ENCODE results near the gene CELA3B. TPM values are rescaled to one million over a fixed set of nuclear protein-coding genes. Genes with fewer than 3 reads are reported as not detected.
A peak's percentile ranks its signal among the peaks of the same experiment; 100 is the strongest.
"Not testable (repeated sequence)": the region's sequence is repeated elsewhere in the genome, so short reads cannot be mapped to it uniquely, and the experiment has no call there.

The CELA3B gene
- total RNA-seq, 4 donors from 2014 or later = not detected

DNA sequence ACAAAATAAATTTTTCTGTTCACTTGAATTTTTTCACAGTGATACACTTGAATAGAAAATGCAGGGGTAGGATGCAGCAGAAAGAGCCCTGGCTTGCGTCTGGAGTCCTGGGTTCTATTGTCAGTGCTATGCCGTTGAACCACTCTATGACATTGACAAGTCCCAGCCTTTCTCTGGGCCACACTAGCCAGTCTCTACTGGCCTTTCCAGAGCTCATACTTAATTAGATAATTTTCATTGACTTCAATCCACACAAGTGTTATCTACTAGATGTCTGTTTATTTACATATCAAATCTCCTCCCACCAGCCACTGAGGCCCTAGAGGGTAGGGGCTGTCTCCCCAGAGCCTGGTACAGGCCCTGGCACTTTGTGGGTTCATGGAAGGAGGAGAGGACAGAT is 15.5 kb upstream of the CELA3B start:
- Histone ChIP-seq H3K9me3 (no peaks in the 10 kb centered on the region), H3K4me3 (replicated peaks in 1 of 3) (no peak overlapping the region), H3K27ac (no peak overlapping the region), H3K36me3 (no peaks in the 10 kb centered on the region), H3K27me3 (no peaks in the 10 kb centered on the region), H3K4me1 (peaks cover 17 to 19% of the 10 kb centered on the region in 2 donors)
- no peak for DNase-seq
- 86 to 89% methylated on average over 2 of the region's 2 CpGs for WGBS, 2 donors
- intact Hi-C loops (cut with DNase I) = loop anchor here (5.0 kb wide), 2 partner anchors 89 to 164 kb away; no protein-coding TSS in a partner anchor
- TF ChIP-seq, protein P1, sequence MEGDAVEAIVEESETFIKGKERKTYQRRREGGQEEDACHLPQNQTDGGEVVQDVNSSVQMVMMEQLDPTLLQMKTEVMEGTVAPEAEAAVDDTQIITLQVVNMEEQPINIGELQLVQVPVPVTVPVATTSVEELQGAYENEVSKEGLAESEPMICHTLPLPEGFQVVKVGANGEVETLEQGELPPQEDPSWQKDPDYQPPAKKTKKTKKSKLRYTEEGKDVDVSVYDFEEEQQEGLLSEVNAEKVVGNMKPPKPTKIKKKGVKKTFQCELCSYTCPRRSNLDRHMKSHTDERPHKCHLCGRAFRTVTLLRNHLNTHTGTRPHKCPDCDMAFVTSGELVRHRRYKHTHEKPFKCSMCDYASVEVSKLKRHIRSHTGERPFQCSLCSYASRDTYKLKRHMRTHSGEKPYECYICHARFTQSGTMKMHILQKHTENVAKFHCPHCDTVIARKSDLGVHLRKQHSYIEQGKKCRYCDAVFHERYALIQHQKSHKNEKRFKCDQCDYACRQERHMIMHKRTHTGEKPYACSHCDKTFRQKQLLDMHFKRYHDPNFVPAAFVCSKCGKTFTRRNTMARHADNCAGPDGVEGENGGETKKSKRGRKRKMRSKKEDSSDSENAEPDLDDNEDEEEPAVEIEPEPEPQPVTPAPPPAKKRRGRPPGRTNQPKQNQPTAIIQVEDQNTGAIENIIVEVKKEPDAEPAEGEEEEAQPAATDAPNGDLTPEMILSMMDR (IDR thresholded peaks at IDR 0.05) = no peak
- no peak for TF ChIP-seq POLR2A (IDR thresholded peaks at IDR 0.05)

DNA sequence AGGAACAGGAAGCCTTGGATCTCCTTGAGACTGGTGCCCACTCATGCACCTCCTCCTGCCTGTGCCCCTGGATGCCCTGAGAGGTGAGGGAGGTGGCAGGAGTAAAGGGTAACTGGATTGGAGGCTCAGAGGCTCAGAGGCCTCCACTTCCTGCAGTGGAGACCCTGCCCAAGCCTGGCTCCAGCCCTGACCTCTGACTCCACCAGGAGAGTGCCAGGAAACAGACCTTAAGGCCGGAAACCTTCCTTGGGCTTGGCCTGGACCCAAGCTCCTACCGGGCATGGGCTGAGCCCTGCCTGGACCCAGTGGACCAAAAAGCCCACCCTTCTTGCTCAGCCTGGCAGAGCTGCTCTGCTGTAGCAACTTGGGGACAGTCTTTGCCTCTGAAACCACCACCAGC is 15.0 kb upstream of the CELA3B start:
- DNase-seq = no peak
- no peaks in the 10 kb centered on the region for H3K36me3 ChIP-seq
- no peak overlapping the region for H3K27ac ChIP-seq
- H3K4me1 ChIP-seq = peaks cover 13 to 14% of the 10 kb centered on the region in 2 donors
- 100% methylated on average over 1 of the region's 2 CpGs; no CpG with 5 or more reads in 1 of the 2 donors for WGBS, 2 donors
- no peak overlapping the region for H3K4me3 ChIP-seq (replicated peaks in 1 of 3)
- intact Hi-C loops (cut with DNase I) = loop anchor here (5.0 kb wide), 2 partner anchors 89 to 164 kb away; no protein-coding TSS in a partner anchor
- no peaks in the 10 kb centered on the region for H3K27me3 ChIP-seq
- TF ChIP-seq, protein P1 (IDR thresholded peaks at IDR 0.05) = no peak
- no peak for TF ChIP-seq POLR2A (IDR thresholded peaks at IDR 0.05)
- H3K9me3 ChIP-seq = no peaks in the 10 kb centered on the region

DNA sequence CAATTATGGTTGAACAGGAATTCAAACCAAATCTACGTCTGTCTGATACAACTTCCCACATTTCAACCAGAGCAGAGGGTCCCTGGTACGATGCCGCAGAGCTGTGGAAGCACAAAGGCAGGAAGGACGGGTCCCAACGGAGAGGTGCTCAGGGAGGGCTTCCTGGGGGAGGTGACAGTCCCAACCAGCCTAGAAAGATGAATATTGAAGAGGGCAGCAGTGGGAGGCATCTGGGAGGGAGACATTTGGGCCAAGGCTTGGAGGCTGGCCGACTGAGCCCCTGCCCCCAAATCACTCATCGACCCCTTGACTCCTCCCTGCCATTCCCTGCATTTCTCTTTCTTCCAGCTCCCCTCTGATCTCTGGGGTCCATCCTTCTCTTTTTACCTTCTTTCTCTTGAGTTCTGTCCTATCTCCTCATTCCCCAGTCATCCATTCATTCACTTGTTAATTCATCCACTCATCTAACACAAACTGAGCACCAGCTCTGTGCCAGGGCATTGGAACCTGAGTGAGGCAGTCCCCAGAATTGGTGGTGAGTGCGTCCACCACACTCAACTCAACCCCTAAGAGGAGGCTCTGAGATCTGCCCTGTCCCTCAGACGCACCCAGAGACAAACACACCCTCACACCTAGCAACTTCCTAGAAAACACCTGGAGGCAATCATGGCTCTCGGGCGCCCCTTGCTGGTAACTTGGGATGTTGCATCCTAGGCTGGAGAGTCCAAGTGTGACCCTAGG is 13.2 kb upstream of the CELA3B start:
- peaks cover 0 to 3% of the 10 kb centered on the region in 2 donors for H3K4me1 ChIP-seq
- no peak overlapping the region for H3K27ac ChIP-seq
- DNase-seq = peak; percentile 75 to 79
- no peaks in the 10 kb centered on the region for H3K9me3 ChIP-seq
- TF ChIP-seq POLR2A (IDR thresholded peaks at IDR 0.05) = no peak
- TF ChIP-seq, protein P1 (IDR thresholded peaks at IDR 0.05) = peak; percentile 76 to 92 (median 89)
- intact Hi-C loops (cut with DNase I) = loop anchor here (5.0 kb wide), 2 partner anchors 91 to 166 kb away; no protein-coding TSS in a partner anchor
- WGBS, 2 donors = 45% methylated on average over 11 of the region's 11 CpGs
- no peaks in the 10 kb centered on the region for H3K36me3 ChIP-seq
- no peaks in the 10 kb centered on the region for H3K27me3 ChIP-seq
- no peak overlapping the region for H3K4me3 ChIP-seq (replicated peaks in 1 of 3)

DNA sequence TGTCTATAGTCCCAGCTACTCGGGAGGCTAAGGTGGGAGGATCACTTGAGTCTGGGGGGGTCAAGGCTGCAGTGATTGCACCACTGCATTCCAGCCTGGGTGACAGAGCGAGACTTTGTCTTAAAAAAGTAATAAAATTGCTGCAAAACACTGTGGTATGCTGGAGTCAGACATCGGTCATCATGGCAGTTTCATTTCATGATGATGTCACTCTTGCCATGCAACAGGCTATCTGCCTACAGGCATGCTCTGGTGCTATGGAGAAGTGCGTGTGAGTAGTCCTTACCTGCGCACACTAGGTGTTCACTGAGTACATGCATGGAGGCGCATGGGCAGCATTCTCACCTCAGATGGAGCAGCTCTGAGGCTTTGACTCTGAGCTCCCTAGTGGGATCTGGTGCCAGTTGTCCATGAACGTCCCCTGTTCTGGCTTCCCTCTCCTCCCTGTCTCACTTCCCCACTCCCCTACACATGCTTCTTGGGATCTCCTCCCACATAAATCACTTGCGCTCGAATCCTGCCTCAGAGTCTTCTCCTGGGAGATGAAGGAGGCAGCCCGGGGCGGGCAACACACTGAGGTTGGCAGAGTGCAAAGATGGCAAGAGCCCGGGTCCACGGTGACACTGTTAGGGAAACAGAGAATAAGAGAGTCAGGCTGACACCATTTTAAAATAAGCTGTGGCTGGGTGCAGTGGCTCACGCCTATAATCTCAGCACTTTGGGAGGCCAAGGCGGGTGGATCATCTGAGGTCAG is 10.4 kb upstream of the CELA3B start:
- Histone ChIP-seq H3K4me3 (replicated peaks in 1 of 3) (no peak overlapping the region), H3K9me3 (no peaks in the 10 kb centered on the region), H3K27me3 (no peaks in the 10 kb centered on the region), H3K36me3 (no peaks in the 10 kb centered on the region), H3K4me1 (peaks cover 0 to 3% of the 10 kb centered on the region in 2 donors), H3K27ac (no peak overlapping the region)
- TF ChIP-seq, protein P1 (IDR thresholded peaks at IDR 0.05) = no peak
- TF ChIP-seq POLR2A (IDR thresholded peaks at IDR 0.05) = no peak
- intact Hi-C loops (cut with DNase I) = no loop called here
- no peak for DNase-seq
- 82 to 89% methylated on average over 15 of the region's 15 CpGs for WGBS, 2 donors

DNA sequence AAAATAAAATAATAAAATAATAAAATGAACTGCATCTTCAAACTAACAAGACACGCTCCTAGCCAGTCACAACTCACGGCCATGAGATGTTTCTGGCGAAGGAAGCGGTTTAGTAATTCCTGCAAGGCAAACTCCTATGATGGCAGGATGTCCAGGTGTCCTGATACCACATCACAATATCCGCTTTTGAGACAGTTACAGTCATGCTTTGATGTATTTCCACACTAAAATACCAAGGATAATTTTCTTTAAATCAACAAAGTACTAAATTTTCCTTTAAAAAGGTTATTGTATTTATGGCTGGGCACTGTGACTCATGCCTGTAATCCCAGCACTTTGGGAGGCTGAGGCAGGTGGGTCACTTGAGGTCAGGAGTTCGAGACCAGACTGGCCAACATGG is 9.6 kb upstream of the CELA3B start:
- intact Hi-C loops (cut with DNase I); H3K4me3 ChIP-seq (replicated peaks in 1 of 3); H3K27ac ChIP-seq; H3K9me3 ChIP-seq; H3K36me3 ChIP-seq; DNase-seq; H3K27me3 ChIP-seq; H3K4me1 ChIP-seq: not testable (repeated sequence)
- 90 to 94% methylated on average over 6 of the region's 6 CpGs for WGBS, 2 donors

DNA sequence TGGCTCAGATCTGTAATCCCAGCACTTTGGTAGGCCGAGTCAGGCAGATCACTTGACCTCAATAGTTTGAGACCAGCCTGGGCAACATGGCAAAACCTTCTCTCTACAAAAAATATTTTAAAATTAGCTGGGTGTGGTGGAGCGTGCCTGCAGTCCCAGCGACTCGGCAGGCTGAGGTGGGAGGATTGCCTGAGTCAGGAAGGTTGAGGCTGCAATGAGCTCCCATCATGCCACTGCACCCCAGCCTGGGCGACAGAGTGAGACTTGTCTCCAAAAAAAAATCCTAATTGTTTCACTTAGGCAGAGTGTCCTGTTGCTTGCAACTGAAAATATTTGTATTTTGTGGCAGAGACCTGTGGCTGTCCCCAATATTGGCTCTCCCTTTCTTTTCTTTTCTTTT is 7.8 kb upstream of the CELA3B start:
- 72 to 76% methylated on average over 4 to 5 of the region's 5 CpGs for WGBS, 2 donors

DNA sequence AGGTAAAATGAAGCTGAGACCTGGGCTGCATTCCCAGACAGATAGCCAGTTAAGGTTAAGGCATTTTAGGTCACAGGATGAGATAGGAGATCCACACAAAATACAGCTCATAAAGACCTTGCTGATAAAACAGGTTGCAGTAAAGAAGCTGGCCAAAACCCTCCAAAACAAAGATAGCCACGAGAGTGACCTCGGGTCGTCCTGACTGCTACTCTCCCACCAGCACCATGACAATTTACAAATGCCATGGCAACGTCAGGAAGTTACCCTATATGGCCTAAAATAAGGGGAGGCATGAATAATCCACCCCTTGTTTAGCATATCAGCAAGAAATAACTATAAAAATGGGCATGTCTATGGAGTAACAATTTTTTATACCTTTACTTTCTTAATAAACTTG is 6.3 kb upstream of the CELA3B start:
- H3K36me3 ChIP-seq; H3K4me3 ChIP-seq (replicated peaks in 1 of 3); H3K27me3 ChIP-seq; H3K9me3 ChIP-seq; DNase-seq; H3K4me1 ChIP-seq; H3K27ac ChIP-seq; intact Hi-C loops (cut with DNase I): not testable (repeated sequence)
- 66 to 67% methylated on average over 4 of the region's 4 CpGs for WGBS, 2 donors

More for the DNA sequence above, 7.8 kb upstream of the CELA3B start:
- H3K36me3 ChIP-seq; H3K27me3 ChIP-seq; H3K27ac ChIP-seq; H3K4me1 ChIP-seq; DNase-seq; H3K9me3 ChIP-seq; intact Hi-C loops (cut with DNase I); H3K4me3 ChIP-seq (replicated peaks in 1 of 3): not testable (repeated sequence)

DNA sequence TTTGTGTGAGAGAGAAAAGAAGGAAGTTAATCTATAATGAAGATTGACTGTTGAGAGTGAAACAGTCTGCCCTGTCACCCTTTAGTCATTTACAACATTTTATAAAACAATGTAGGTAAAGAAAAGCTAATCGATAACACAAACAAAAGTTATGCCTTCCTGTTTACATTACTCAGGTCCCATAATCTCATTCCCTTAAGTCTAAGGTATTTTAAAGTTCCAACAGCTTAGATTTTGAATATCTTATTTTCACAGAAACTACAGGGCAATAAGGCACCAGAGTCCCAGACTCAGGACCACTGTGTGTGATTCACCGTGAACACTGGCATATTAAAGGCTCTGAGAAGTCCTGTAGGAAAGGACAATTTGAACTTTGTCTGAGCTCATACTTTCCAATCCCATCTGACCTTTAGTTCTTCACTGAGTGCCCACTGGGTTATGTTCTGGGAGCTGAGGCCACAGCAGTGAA is 3.8 kb upstream of the CELA3B start:
- H3K4me1 ChIP-seq; H3K9me3 ChIP-seq; H3K27me3 ChIP-seq; H3K36me3 ChIP-seq; DNase-seq; H3K4me3 ChIP-seq (replicated peaks in 1 of 3); H3K27ac ChIP-seq; intact Hi-C loops (cut with DNase I): not testable (repeated sequence)
- 76 to 80% methylated on average over 2 of the region's 2 CpGs for WGBS, 2 donors

All from thyroid gland (tissue), 4 donors.